MM.1S (cell line): Measurements from ENCODE around the gene DUS2.

Source experiments
- DNase-seq: peaks from one replicate; pipeline ENCODE4 v3.0.0-alpha.2; 2015
- H2AFZ ChIP-seq: fragments of 300-600 bp; sonication (generic); 2 replicates; pipeline ENCODE4 v1.6.0; 2016; ENCODE audit warnings: antibody characterized with exemption, low read length
- H3F3A ChIP-seq: fragments of 300-600 bp; sonication (generic); 2 replicates; pipeline ENCODE4 v1.6.1; 2016; ENCODE audit warnings: mild to moderate bottlenecking, antibody characterized with exemption, low read length, moderate library complexity, mixed read lengths; ENCODE audit not compliant: insufficient read depth
- H3K27ac ChIP-seq: fragments of 300-600 bp; sonication (generic); 2 replicates; pipeline ENCODE4 v1.5.1; 2016; ENCODE audit warnings: mild to moderate bottlenecking, low read length
- H3K27me3 ChIP-seq: fragments of 300-600 bp; sonication (generic); replicated peaks from 2 replicates; pipeline ENCODE4 v1.6.0; 2016; ENCODE audit warnings: low read length; ENCODE audit not compliant: insufficient read depth
- H3K36me3 ChIP-seq: fragments of 300-600 bp; sonication (generic); replicated peaks from 2 replicates; pipeline ENCODE4 v1.6.1; 2016; ENCODE audit warnings: mild to moderate bottlenecking, low read length, mixed read lengths; ENCODE audit not compliant: insufficient read depth
- H3K4me1 ChIP-seq: fragments of 300-600 bp; sonication (generic); 2 replicates; pipeline ENCODE4 v1.6.1; 2016; ENCODE audit warnings: low read length, mixed read lengths
- H3K4me2 ChIP-seq: fragments of 300-600 bp; sonication (generic); 2 replicates; pipeline ENCODE4 v1.6.0; 2016; ENCODE audit warnings: low read depth, low read length
- H3K4me3 ChIP-seq: fragments of 300-600 bp; sonication (generic); 2 replicates; pipeline ENCODE4 v1.5.1; 2016; ENCODE audit warnings: low read length, mixed read lengths
- H3K79me2 ChIP-seq: fragments of 300-600 bp; sonication (generic); 2 replicates; pipeline ENCODE4 v1.6.1; 2016; ENCODE audit warnings: mixed run types, low read length, mixed read lengths
- H3K9ac ChIP-seq: fragments of 300-600 bp; sonication (generic); 2 replicates; pipeline ENCODE4 v1.6.1; 2016; ENCODE audit warnings: low read length, mixed read lengths
- H3K9me2 ChIP-seq: fragments of 300-600 bp; sonication (generic); replicated peaks from 2 replicates; pipeline ENCODE4 v1.6.1; 2016; ENCODE audit warnings: mild to moderate bottlenecking, low read length, mixed read lengths; ENCODE audit not compliant: insufficient read depth
- H3K9me3 ChIP-seq: fragments of 300-600 bp; sonication (generic); replicated peaks from 2 replicates; pipeline ENCODE4 v1.6.1; 2016; ENCODE audit warnings: mild to moderate bottlenecking, low read length, mixed read lengths; ENCODE audit not compliant: insufficient read depth
- H4K20me1 ChIP-seq: fragments of 300-600 bp; sonication (generic); 2 replicates; pipeline ENCODE4 v1.6.1; 2016; ENCODE audit warnings: mild to moderate bottlenecking, low read length, moderate library complexity, mixed read lengths; ENCODE audit not compliant: insufficient read depth
- CTCF ChIP-seq: fragments of 300-600 bp; sonication (generic); IDR thresholded peaks from 2 replicates; pipeline ENCODE4 v1.5.1; 2016; ENCODE audit warnings: antibody characterized with exemption, low read length, mixed read lengths
- EZH2 ChIP-seq: fragments of 300-600 bp; sonication (generic); optimal IDR thresholded peaks from 2 replicates; pipeline ENCODE3; 2017; ENCODE audit warnings: low read depth, mild to moderate bottlenecking, antibody characterized with exemption, low read length, mixed read lengths
- EZH2phosphoT487 ChIP-seq: fragments of 300-600 bp; sonication (generic); IDR thresholded peaks from 2 replicates; pipeline ENCODE4 v1.6.1; 2018; ENCODE audit warnings: antibody characterized with exemption, low read length

The DUS2 gene

GRCh38 chr16:67989322-67990017 is 33.6 kb upstream of the DUS2 start:
- H3F3A ChIP-seq = peaks cover 6% of the 10 kb centered on the region
- no peaks in the 10 kb centered on the region for H3K27me3 ChIP-seq
- no peak overlapping the region for H3K27ac ChIP-seq
- no peak for DNase-seq
- TF ChIP-seq EZH2phosphoT487 (no peak), EZH2 (no peak), CTCF (no peak)
- no peaks in the 10 kb centered on the region for H3K79me2 ChIP-seq
- H3K9ac ChIP-seq = no peak overlapping the region
- H3K9me3 ChIP-seq = no peaks in the 10 kb centered on the region
- H3K9me2 ChIP-seq = no peaks in the 10 kb centered on the region
- no peak overlapping the region for H3K4me3 ChIP-seq
- H3K4me1 ChIP-seq = peaks cover 20% of the 10 kb centered on the region
- no peaks in the 10 kb centered on the region for H3K36me3 ChIP-seq
- H4K20me1 ChIP-seq = no peaks in the 10 kb centered on the region
- H3K4me2 ChIP-seq = no peak overlapping the region
- no peak overlapping the region for H2AFZ ChIP-seq

DNA sequence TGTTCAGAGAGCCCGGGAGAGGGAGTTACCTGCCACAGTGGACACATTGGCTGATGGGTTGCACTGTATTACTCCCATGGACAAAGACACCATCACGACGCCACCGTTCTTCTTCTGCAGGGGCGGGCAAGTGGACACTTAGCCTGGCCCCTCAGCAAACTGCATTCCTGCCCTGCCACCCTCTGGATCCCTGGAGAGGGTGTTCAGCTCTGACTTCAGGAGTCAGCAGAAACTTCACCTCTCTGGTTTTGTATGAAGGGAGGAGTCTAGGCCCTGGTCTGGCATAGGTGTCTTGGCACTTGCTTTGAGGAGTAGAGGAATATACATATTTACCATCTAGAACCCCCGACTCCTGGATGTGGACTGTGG is 33.1 kb upstream of the DUS2 start:
- no peak overlapping the region for H3K4me3 ChIP-seq
- H3K4me2 ChIP-seq = no peak overlapping the region
- H3K36me3 ChIP-seq = no peaks in the 10 kb centered on the region
- H2AFZ ChIP-seq = no peak overlapping the region
- DNase-seq = no peak
- H3K27ac ChIP-seq = no peak overlapping the region
- TF ChIP-seq CTCF (no peak), EZH2phosphoT487 (no peak), EZH2 (no peak)
- no peaks in the 10 kb centered on the region for H3K9me3 ChIP-seq
- no peaks in the 10 kb centered on the region for H4K20me1 ChIP-seq
- no peak overlapping the region for H3K9ac ChIP-seq
- H3F3A ChIP-seq = peaks cover under 1% of the 10 kb centered on the region
- no peaks in the 10 kb centered on the region for H3K9me2 ChIP-seq
- no peaks in the 10 kb centered on the region for H3K79me2 ChIP-seq
- no peaks in the 10 kb centered on the region for H3K27me3 ChIP-seq
- H3K4me1 ChIP-seq = peaks cover 17% of the 10 kb centered on the region

DNA sequence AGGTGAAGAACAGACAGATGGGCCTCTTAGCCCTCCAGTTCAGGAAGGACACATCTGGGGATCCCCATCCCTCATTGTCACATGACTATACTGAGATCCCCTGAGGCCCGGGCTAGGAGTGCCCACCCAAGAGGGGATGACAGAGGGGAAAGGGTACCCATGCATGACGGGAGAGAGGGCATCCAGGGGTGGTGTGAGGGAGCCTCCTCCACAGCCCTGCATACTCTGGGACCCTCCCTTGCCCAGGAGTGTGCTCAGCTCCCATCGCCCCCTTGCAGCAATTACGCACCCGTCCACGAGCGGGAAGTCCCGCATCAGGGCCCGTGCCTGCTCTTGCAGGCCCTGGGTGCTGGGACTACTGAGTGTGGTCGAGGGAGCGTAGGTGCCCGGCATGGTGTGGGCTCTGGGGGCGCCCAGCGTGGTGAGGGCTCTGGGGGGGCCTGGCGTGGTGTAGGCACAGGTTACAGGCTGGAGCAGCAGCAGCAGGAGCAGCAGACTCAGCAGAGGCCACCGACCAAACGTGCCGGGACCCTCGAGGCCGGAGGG is 30.4 kb upstream of the DUS2 start:
- H3K27me3 ChIP-seq = no peaks in the 10 kb centered on the region
- no peaks in the 10 kb centered on the region for H3K79me2 ChIP-seq
- H3K9ac ChIP-seq = no peak overlapping the region; the same call in 1 of the 2 replicates
- no peaks in the 10 kb centered on the region for H3K36me3 ChIP-seq
- peaks cover 10% of the 10 kb centered on the region for H3K4me1 ChIP-seq
- H3K4me2 ChIP-seq = peak overlapping the region; percentile 95; the same call in 1 of the 2 replicates
- no peaks in the 10 kb centered on the region for H4K20me1 ChIP-seq
- peak overlapping the region; percentile 58; the same call in 1 of the 2 replicates for H3K4me3 ChIP-seq
- no peak overlapping the region for H3K27ac ChIP-seq
- peak overlapping the region; percentile 100 for H2AFZ ChIP-seq
- DNase-seq = no peak
- TF ChIP-seq EZH2 = no peak
- TF ChIP-seq EZH2phosphoT487 = no peak
- no peak for TF ChIP-seq CTCF
- H3F3A ChIP-seq = no peaks in the 10 kb centered on the region
- H3K9me3 ChIP-seq = no peaks in the 10 kb centered on the region
- H3K9me2 ChIP-seq = no peaks in the 10 kb centered on the region
